Ovary (tissue), 9 donors: ENCODE data around the gene CELA2A. TPM values are rescaled to one million over a fixed set of nuclear protein-coding genes. Genes with fewer than 3 reads are reported as not detected.

Experiments used
- DNase-seq, 5 donors: peaks; one replicate each; pipeline ENCODE4 v3.0.0-alpha.2; 2019 to 2020
- H3K27ac ChIP-seq, 2 donors: fragments of 200-600 bp; one replicate each; pipeline versions ENCODE4 v1.5.1 to v1.8.0; 2019 to 2022
- H3K27me3 ChIP-seq: fragments of 200-600 bp; one replicate; pipeline ENCODE4 v1.8.0; 2022
- H3K36me3 ChIP-seq: fragments of 200-600 bp; sonication (generic); one replicate; pipeline ENCODE4 v1.5.1; 2019
- H3K4me1 ChIP-seq: one replicate; pipeline ENCODE4 v1.8.1; 2013; ENCODE audit warnings: mild to moderate bottlenecking, moderate library complexity; ENCODE audit not compliant: insufficient read depth
- H3K4me3 ChIP-seq: fragments of 200-600 bp; sonication (generic); one replicate; pipeline ENCODE4 v1.5.1; 2017
- H3K9me3 ChIP-seq, 2 donors: fragments of 200-600 bp in 1 of 2; sonication (generic) in 1 of 2; one replicate each; pipeline versions ENCODE4 v1.5.1 to v1.8.1; 2013 to 2019; ENCODE audit warnings: mild to moderate bottlenecking in 1 of 2, moderate library complexity in 1 of 2
- EP300 ChIP-seq: sonication (generic); formaldehyde crosslinking; IDR thresholded peaks from one replicate; pipeline ENCODE4 v1.6.1; 2017; ENCODE audit warnings: antibody characterized with exemption
- POLR2A ChIP-seq: fragments of 450-650 bp; IDR thresholded peaks from one replicate; pipeline ENCODE4 v1.6.1; 2017; ENCODE audit warnings: antibody characterized with exemption, mild to moderate bottlenecking, moderate library complexity
- WGBS, 3 donors: extraction: QIAGEN DNeasy Blood & Tissue Kit in 1 of 3; methylation state at CpG; one replicate each; pipeline versions ENCODE4 v1.1.5 to v1.1.7; 2013 to 2017; 5-methylcytosine and 5-hydroxymethylcytosine counted together
- intact Hi-C, 4 donors: fragments of 100-400 bp; cut with DNase I; formaldehyde crosslinking; loops; one replicate each; pipeline versions ENCODE4 v1.11.0 to v1.15.1; 2022 to 2023
- polyA plus RNA-seq, 2 donors: library from polyadenylated mRNA; stranded (reverse); fragments of 200-250 nt in 1 of 2; fragments of 350-450 nt in 1 of 2; fragmentation: Illumina TruSeq in 1 of 2; extraction: RNeasy Lipid Tissue Mini Kit (QIAGEN cat#74804) in 1 of 2; gene quantifications; one replicate each; pipeline ENCODE4 v1.2.3, GENCODE V29; 2013 to 2014
- total RNA-seq, 7 donors: library from RNA; depleted of rRNA in 2 of 7; stranded (reverse); fragments of >200 nt in 2 of 7; fragmentation: NEBNext Ultra II Directional in 3 of 7; extraction: Animal tissue kit (Norgen Biotek cat#: 25700) in 3 of 7; gene quantifications; one replicate each; pipeline versions ENCODE4 v1.1.0 to v1.2.4, GENCODE V29; 2016 to 2023
- TF ChIP-seq, protein P1 (sequence below), 3 donors: fragments of 450-650 bp in 2 of 3; fragments of 200-600 bp in 1 of 3; IDR thresholded peaks; one replicate each; pipeline versions ENCODE4 v1.5.1 to v1.8.0; 2016 to 2022; ENCODE audit warnings: antibody characterized with exemption in 3 of 3, mild to moderate bottlenecking in 1 of 3
- donor health status: DM: no; HTN: no; CAD: no; lungs with moderate emphysema.
- donor health status: DM: no; HTN: no; CAD: no.
- donor health status: Bipolar disorder and iron deficiency.
- donor health status: DM: yes; HTN: yes; CAD: no.
- donor health status: DM: no; HTN: no; CAD: no.
- donor health status: DM: yes; HTN: yes; CAD: no.

The CELA2A gene
- total and polyA plus RNA-seq, 9 donors, result 0.92 to 9.4 (median 5.0) TPM; not detected in 5

DNA sequence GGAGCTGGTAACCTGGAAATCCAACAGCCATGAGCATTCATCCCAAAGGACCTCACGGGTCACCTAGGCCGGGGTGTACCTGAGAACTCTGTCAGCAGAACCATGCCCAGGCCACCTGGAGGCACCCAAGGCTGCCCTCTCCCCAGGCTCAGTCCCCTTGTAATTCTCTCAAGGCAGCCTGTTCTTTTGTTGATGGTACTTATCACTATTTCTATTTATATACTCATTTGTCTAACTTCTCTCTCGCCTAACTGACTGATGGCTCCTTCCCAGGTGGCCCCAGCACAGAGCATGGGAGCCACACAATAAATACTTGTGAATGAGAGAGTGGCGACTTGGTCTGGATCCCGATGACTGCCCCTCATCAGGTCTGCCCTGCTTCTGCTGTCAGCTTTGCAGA, 50.7 kb downstream of the CELA2A start:
- H3K27me3 ChIP-seq, result no peaks in the 10 kb centered on the region
- WGBS, 3 donors, result 89 to 97% (median 92%) methylated on average over 5 of the region's 5 CpGs
- no peak for DNase-seq
- H3K27ac ChIP-seq, result no peak overlapping the region
- no peaks in the 10 kb centered on the region for H3K9me3 ChIP-seq
- no peaks in the 10 kb centered on the region for H3K4me1 ChIP-seq
- no peaks in the 10 kb centered on the region for H3K36me3 ChIP-seq
- intact Hi-C loops, result no loop called here
- no peak overlapping the region for H3K4me3 ChIP-seq
- TF ChIP-seq, protein P1, sequence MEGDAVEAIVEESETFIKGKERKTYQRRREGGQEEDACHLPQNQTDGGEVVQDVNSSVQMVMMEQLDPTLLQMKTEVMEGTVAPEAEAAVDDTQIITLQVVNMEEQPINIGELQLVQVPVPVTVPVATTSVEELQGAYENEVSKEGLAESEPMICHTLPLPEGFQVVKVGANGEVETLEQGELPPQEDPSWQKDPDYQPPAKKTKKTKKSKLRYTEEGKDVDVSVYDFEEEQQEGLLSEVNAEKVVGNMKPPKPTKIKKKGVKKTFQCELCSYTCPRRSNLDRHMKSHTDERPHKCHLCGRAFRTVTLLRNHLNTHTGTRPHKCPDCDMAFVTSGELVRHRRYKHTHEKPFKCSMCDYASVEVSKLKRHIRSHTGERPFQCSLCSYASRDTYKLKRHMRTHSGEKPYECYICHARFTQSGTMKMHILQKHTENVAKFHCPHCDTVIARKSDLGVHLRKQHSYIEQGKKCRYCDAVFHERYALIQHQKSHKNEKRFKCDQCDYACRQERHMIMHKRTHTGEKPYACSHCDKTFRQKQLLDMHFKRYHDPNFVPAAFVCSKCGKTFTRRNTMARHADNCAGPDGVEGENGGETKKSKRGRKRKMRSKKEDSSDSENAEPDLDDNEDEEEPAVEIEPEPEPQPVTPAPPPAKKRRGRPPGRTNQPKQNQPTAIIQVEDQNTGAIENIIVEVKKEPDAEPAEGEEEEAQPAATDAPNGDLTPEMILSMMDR (IDR thresholded peaks at IDR 0.05), result no peak
- TF ChIP-seq POLR2A (no peak), EP300 (no peak)

DNA sequence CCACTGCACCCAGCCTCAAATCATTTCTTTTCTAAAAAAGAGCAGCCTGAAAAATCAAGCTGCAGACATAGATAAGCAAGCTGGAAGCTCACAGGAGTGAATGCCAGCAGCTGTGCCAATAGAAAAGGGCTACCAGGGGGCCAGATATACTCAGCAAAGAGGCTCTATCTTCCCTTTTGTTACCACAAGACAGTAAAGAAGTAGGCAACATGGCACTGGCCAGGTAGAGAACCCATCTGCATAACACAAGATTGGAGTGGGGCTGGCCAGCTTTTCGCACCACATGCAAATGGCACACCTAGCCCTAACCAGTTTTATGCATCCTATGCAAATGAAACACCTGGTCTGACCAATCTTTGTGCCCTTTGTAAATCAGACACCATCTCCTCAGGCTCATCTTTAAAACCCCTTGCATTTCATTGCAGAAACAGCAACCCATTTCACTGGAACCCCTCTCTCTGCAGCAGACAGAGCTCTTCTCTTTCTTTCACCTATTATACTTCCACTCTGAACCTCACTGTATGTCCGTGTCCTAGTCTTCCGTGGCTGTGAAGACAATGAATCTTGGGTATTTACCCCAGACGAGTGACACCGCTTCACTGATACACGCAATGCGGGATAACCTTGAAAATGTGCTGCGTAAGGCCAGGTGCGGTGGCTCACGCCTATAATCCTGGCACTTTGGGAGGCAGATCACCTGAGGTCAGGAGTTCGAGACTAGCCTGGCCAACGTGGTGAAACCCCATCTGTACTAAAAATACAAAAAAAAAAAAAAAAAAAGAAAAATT, 52.4 kb downstream of the CELA2A start:
- TF ChIP-seq, protein P1 (IDR thresholded peaks at IDR 0.05), result no peak
- no peak for TF ChIP-seq POLR2A
- TF ChIP-seq EP300, result no peak
- Histone ChIP-seq H3K27me3 (no peaks in the 10 kb centered on the region), H3K36me3 (no peaks in the 10 kb centered on the region), H3K27ac (no peak overlapping the region), H3K4me3 (no peak overlapping the region), H3K9me3 (no peaks in the 10 kb centered on the region), H3K4me1 (no peaks in the 10 kb centered on the region)
- no peak for DNase-seq
- intact Hi-C loops, result no loop called here
- 85 to 89% (median 86%) methylated on average over 12 of the region's 12 CpGs for WGBS, 3 donors

DNA sequence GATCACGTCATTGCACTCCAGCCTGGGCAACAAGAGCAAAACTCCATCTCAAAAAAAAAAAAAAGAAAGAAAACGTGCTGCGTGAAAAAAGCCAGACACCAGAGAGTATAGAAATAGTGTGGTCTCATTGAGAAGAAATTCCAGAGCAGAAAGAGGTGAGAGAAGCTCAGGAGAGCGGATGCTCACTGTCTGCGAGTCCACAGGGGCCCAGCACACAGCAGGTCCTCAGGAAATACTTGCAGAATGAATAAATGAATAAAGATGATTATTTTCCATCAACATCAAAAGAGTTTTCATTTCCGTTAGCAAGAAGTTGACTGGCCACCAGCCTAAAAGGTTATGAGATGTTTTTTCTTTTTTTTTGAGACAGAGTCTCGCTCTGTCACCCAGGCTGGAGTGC, 53.1 kb downstream of the CELA2A start:
- Histone ChIP-seq H3K27me3 (no peaks in the 10 kb centered on the region), H3K27ac (no peak overlapping the region), H3K4me3 (no peak overlapping the region), H3K4me1 (no peaks in the 10 kb centered on the region), H3K36me3 (no peaks in the 10 kb centered on the region), H3K9me3 (no peaks in the 10 kb centered on the region)
- WGBS, 3 donors, result 78 to 87% (median 83%) methylated on average over 7 of the region's 7 CpGs
- no peak for DNase-seq
- TF ChIP-seq EP300 (no peak), POLR2A (no peak)
- TF ChIP-seq, protein P1 (IDR thresholded peaks at IDR 0.05), result no peak
- intact Hi-C loops, result no loop called here

DNA sequence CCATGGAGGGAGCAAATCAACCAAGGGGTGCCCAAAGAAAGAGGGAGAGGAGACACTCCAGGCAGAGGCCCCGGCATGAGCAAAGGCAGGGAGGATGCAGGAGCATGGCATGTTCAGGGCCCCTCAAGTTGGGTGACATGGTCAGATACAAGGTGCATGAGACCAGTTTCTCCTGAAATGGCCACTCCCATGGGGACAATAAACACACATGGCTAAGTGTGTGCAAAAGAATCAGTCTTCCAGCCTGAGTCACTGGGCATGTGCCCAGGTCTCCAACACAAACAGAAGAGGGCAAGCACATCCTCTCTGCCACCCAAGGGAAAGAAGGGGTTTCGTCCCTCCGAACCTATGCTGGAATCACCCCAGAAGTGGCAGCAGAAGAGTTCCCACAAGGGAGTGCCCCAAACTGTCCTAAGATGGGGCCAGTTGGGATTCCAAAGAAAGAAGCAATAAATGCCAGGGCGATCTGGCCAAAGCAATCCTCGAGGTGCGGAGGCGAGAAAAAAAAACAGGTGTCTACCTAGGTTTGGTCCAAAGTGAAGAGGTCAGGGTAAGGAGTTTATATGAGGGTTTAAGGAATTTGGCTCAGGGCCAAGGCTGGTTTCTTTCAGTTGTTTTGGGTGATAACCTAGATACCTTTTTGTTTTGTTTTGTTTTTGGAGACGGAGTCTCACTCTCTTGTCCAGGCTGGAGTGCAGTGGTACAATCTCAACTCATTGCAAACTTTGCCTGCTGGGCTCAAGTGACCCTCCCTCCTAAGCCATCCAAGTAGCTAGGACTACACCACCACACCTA, 54.3 kb downstream of the CELA2A start:
- no peaks in the 10 kb centered on the region for H3K27me3 ChIP-seq
- intact Hi-C loops, result no loop called here
- no peaks in the 10 kb centered on the region for H3K36me3 ChIP-seq
- no peak overlapping the region for H3K27ac ChIP-seq
- H3K4me1 ChIP-seq, result no peaks in the 10 kb centered on the region
- DNase-seq, result no peak
- 90 to 91% (median 90%) methylated on average over 8 of the region's 8 CpGs for WGBS, 3 donors
- no peak overlapping the region for H3K4me3 ChIP-seq
- no peaks in the 10 kb centered on the region for H3K9me3 ChIP-seq
- TF ChIP-seq, protein P1 (IDR thresholded peaks at IDR 0.05), result no peak
- no peak for TF ChIP-seq POLR2A
- no peak for TF ChIP-seq EP300
